Keratinocyte (primary cell): ENCODE measurements around the gene C11orf24. TPM values are rescaled to one million over a fixed set of nuclear protein-coding genes. Genes with fewer than 3 reads are reported as not detected.
A peak's percentile ranks its signal among the peaks of the same experiment; 100 is the strongest.

ENCODE experiments used
- DNase-seq: peaks from one replicate; pipeline ENCODE4 v3.0.0-alpha.2; 2011; ENCODE audit warnings: low read depth, missing footprints, low spot score
- FAIRE-seq: peaks from 2 replicates; lab custom pipeline; 2011; peaks lifted over from hg19 to GRCh38; lab: Jason Lieb, UNC
- H2AFZ ChIP-seq: 2 replicates; pipeline ENCODE4 v1.6.0; 2012; ENCODE audit warnings: low read length, control low read depth, inconsistent platforms; ENCODE audit not compliant: control insufficient read depth
- H3K27ac ChIP-seq: 2 replicates; pipeline ENCODE4 v1.5.1; 2011; ENCODE audit warnings: low read length; ENCODE audit not compliant: control insufficient read depth, insufficient read depth
- H3K27me3 ChIP-seq: 3 replicates; pipeline ENCODE4 v1.6.0; 2011; ENCODE audit warnings: low read length; ENCODE audit not compliant: control insufficient read depth, insufficient read depth; ENCODE audit errors: extremely low read depth
- H3K36me3 ChIP-seq, 2 experiments: 2 replicates in 1 of 2; 3 replicates in 1 of 2; pipeline ENCODE4 v1.5.1; 2011; ENCODE audit warnings: low read length in 2 of 2, mild to moderate bottlenecking in 1 of 2; ENCODE audit not compliant: control insufficient read depth in 2 of 2, insufficient read depth in 2 of 2; ENCODE audit errors: extremely low read depth in 1 of 2
- H3K4me1 ChIP-seq: 3 replicates; pipeline ENCODE4 v1.5.1; 2011; ENCODE audit warnings: low read length; ENCODE audit not compliant: control insufficient read depth, insufficient read depth; ENCODE audit errors: extremely low read depth
- H3K4me2 ChIP-seq: 3 replicates; pipeline ENCODE4 v1.6.0; 2011; ENCODE audit warnings: low read depth, low read length; ENCODE audit not compliant: control insufficient read depth, insufficient read depth; ENCODE audit errors: extremely low read depth
- H3K4me3 ChIP-seq, 3 experiments: fragments of 200-600 bp in 1 of 3; sonication (generic) in 1 of 3; 2 replicates in 2 of 3; 3 replicates in 1 of 3; pipeline ENCODE4 v1.5.1; 2011 to 2016; ENCODE audit warnings: low read length in 3 of 3, mild to moderate bottlenecking in 3 of 3, control low read depth in 2 of 3, inconsistent platforms in 1 of 3, low read depth in 1 of 3, mixed read lengths in 1 of 3, mixed run types in 1 of 3, moderate library complexity in 1 of 3; ENCODE audit not compliant: control insufficient read depth in 2 of 3, insufficient read depth in 2 of 3; ENCODE audit errors: extremely low read depth in 1 of 3
- H3K79me2 ChIP-seq: 2 replicates; pipeline ENCODE4 v1.6.0; 2012; ENCODE audit warnings: low read length; ENCODE audit not compliant: control insufficient read depth, insufficient read depth
- H3K9ac ChIP-seq: 3 replicates; pipeline ENCODE4 v1.6.0; 2011; ENCODE audit warnings: low read length; ENCODE audit not compliant: control insufficient read depth, insufficient read depth; ENCODE audit errors: extremely low read depth
- H3K9me1 ChIP-seq: 3 replicates; pipeline ENCODE4 v1.6.0; 2011; ENCODE audit warnings: low read length; ENCODE audit not compliant: control insufficient read depth, insufficient read depth; ENCODE audit errors: extremely low read depth
- H3K9me3 ChIP-seq: 2 replicates; pipeline ENCODE4 v1.5.1; 2012; ENCODE audit warnings: low read depth, low read length; ENCODE audit not compliant: control insufficient read depth
- H4K20me1 ChIP-seq: 3 replicates; pipeline ENCODE4 v1.6.0; 2011; ENCODE audit warnings: low read length; ENCODE audit not compliant: control insufficient read depth, insufficient read depth; ENCODE audit errors: extremely low read depth
- EZH2 ChIP-seq: IDR thresholded peaks from one replicate; pipeline ENCODE4 v1.6.1; 2012; ENCODE audit warnings: inconsistent platforms, mild to moderate bottlenecking, low read length, moderate library complexity
- dilution Hi-C: fragments of 300-500 bp; cut with MboI; formaldehyde crosslinking; loops from one replicate; pipeline ENCODE4 v1.7.0; 2020; ENCODE audit warnings: low sequenced_read_pairs; ENCODE audit not compliant: extremely low pct_ligation_motif_present
- polyA plus RNA-seq, 5 experiments: library from polyadenylated mRNA; depleted of rRNA in 3 of 5; stranded (reverse) in 3 of 5; stranded (forward) in 1 of 5; unstranded in 1 of 5; fragments of >200 nt; gene quantifications; 1 replicate in 1 of 5; 2 replicates in 3 of 5; 3 replicates in 1 of 5; pipeline versions ENCODE4 v1.2.1 to v1.2.3, GENCODE V29; 2011 to 2012; ENCODE audit warnings: missing spikeins in 2 of 5, low read depth in 1 of 5, low replicate concordance in 1 of 5
- TF ChIP-seq, protein P1 (sequence below), 3 experiments: IDR thresholded peaks in 1 of 3; conservative IDR thresholded peaks in 1 of 3; optimal IDR thresholded peaks in 1 of 3; 2 replicates in 2 of 3; 3 replicates in 1 of 3; pipeline versions ENCODE3 to v1.5.1; 2011; ENCODE audit warnings: low read length in 3 of 3, mild to moderate bottlenecking in 3 of 3, moderate library complexity in 2 of 3, control low read depth in 1 of 3, inconsistent platforms in 1 of 3; ENCODE audit not compliant: insufficient read depth in 2 of 3; ENCODE audit errors: extremely low read depth in 1 of 3

Gene C11orf24
- polyA plus RNA-seq, 1 donor (not counting 4 experiments of a cell fraction or from before 2014, with no cell fraction given): 28.4 TPM

DNA sequence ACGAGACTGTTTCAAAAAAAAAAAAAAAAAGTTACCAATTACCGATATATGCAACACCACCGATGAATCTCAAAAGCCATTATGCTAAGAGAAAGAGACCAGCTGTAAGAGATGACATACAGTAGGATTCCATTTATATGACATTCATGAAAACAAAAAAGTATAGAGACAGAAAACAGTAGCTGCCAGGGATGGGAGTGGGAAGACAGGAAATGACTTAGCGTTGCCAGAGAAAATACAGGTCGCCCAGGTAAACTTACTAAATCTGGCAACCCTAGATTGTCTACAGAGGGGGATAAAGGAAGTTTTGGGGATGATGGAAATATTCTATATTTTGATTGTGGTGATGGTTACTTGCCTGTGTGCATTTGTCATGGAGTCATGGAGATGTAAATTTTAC lies 7.9 kb upstream of the C11orf24 start:
- H3K9me1 ChIP-seq: no peaks in the 10 kb centered on the region
- H3K79me2 ChIP-seq: no peaks in the 10 kb centered on the region
- no peak overlapping the region for H3K4me2 ChIP-seq
- H3K36me3 ChIP-seq: no peaks in the 10 kb centered on the region
- H3K9ac ChIP-seq: no peak overlapping the region
- dilution Hi-C loops: no loop called here
- H3K4me1 ChIP-seq: peaks cover 37% of the 10 kb centered on the region
- H3K9me3 ChIP-seq: no peaks in the 10 kb centered on the region
- H4K20me1 ChIP-seq: no peaks in the 10 kb centered on the region
- no peak overlapping the region for H3K27ac ChIP-seq
- no peaks in the 10 kb centered on the region for H3K27me3 ChIP-seq
- FAIRE-seq: no peak
- DNase-seq: no peak
- no peak overlapping the region for H2AFZ ChIP-seq
- TF ChIP-seq EZH2: no peak
- TF ChIP-seq, protein P1, sequence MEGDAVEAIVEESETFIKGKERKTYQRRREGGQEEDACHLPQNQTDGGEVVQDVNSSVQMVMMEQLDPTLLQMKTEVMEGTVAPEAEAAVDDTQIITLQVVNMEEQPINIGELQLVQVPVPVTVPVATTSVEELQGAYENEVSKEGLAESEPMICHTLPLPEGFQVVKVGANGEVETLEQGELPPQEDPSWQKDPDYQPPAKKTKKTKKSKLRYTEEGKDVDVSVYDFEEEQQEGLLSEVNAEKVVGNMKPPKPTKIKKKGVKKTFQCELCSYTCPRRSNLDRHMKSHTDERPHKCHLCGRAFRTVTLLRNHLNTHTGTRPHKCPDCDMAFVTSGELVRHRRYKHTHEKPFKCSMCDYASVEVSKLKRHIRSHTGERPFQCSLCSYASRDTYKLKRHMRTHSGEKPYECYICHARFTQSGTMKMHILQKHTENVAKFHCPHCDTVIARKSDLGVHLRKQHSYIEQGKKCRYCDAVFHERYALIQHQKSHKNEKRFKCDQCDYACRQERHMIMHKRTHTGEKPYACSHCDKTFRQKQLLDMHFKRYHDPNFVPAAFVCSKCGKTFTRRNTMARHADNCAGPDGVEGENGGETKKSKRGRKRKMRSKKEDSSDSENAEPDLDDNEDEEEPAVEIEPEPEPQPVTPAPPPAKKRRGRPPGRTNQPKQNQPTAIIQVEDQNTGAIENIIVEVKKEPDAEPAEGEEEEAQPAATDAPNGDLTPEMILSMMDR (optimal IDR thresholded peaks at IDR 0.05 in 1 of 3, IDR thresholded peaks at IDR 0.05 in 1 of 3, conservative IDR thresholded peaks at IDR 0.05 in 1 of 3; ENCODE audit: extremely low read depth in 1 of 3, insufficient read depth in 2 of 3, low read length in 3 of 3): no peak
- no peak overlapping the region for H3K4me3 ChIP-seq

DNA sequence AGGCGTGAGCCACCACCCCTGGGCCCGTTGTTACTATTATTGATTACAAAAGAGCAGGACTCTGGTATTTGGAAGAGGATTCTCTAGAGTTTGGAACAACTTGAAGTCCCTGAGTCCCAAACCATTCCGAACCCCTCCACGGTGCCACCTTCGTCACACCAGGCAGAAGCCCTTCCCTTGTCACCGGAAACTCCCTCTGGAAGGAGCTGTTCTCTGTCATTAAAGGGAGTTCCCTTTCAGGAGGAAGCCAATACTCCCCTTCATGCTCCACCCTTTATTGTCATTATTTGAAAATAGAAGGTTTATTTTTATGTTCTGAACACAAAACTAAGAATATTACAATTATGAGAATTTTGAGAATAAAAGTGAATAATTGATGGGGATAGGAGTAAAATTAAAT lies 5.1 kb upstream of the C11orf24 start:
- TF ChIP-seq, protein P1 (optimal IDR thresholded peaks at IDR 0.05 in 1 of 3, IDR thresholded peaks at IDR 0.05 in 1 of 3, conservative IDR thresholded peaks at IDR 0.05 in 1 of 3; ENCODE audit: extremely low read depth in 1 of 3, insufficient read depth in 2 of 3, low read length in 3 of 3): no peak
- no peak for TF ChIP-seq EZH2
- H3K36me3 ChIP-seq: no peaks in the 10 kb centered on the region
- H4K20me1 ChIP-seq: no peaks in the 10 kb centered on the region
- no peaks in the 10 kb centered on the region for H3K79me2 ChIP-seq
- FAIRE-seq (no peak), DNase-seq (no peak)
- H3K4me1 ChIP-seq: peaks cover 31% of the 10 kb centered on the region
- H3K27me3 ChIP-seq: no peaks in the 10 kb centered on the region
- no peaks in the 10 kb centered on the region for H3K9me3 ChIP-seq
- no peak overlapping the region for H3K4me2 ChIP-seq
- H3K4me3 ChIP-seq: no peak overlapping the region
- dilution Hi-C loops: no loop called here
- H3K9ac ChIP-seq: no peak overlapping the region
- H3K9me1 ChIP-seq: no peaks in the 10 kb centered on the region
- H2AFZ ChIP-seq: no peak overlapping the region
- H3K27ac ChIP-seq: peak overlapping the region; percentile 92
